ENCODE results near the gene ARHGAP31.

The ARHGAP31 gene

DNA sequence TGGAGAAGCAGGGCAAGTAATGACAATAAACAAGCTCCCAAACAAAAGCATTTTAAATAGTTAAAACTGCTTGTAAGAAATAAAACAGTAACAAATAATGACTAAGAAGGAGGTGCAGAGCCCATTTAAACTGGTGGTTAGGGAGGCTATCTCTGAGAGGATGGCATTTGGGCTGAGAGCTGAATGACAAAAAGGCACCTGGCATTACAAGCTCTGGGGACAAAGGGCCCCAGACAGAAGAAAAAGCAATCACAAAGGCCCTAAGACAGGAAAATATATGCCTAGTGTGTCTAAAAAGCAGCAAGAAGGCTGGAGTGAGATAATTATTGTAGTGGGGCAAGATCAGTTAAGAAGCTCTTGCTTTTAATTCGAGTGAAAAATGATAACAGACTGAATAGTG lies 159.6 kb downstream of the ARHGAP31 start:
- no peak for DNase-seq

DNA sequence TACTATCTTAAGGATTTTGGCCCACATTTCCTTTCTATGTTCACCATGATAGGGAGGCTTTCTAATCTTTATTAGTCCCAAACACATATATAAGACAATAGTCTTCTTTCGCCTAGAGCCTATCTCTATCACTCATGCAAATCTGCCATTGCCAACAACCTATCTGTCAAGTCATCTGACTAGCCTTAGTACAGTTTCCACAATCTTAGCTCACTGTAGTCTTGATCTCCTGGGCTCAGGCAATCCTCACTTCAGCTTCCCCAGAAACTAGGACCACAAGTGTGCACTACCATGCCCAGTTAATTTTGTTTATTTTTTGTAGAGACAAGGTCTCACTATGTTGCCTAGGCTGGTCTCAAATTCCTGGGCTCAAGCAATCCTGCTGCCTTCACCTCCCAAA lies 162.3 kb downstream of the ARHGAP31 start:
- DNase-seq, result no peak

DNA sequence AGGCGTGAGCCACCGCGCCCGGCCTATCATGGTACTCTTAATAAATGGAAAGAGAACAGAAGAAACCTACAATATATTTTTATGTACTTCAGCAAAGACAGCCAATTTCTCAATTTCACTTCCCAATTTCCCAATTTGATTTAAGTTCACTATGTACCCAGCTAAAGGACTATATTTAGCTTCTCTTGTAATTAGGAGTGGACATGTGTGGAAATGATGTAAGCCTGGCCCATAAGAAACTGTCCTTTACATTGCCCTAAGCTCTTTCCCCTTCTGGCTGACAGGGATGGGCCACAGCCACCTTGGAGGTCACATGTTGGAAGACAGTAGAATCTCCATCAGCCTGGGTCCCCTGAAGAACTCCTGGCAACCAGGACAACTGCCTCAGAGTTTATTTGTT lies 163.1 kb downstream of the ARHGAP31 start:
- no peak for DNase-seq

DNA sequence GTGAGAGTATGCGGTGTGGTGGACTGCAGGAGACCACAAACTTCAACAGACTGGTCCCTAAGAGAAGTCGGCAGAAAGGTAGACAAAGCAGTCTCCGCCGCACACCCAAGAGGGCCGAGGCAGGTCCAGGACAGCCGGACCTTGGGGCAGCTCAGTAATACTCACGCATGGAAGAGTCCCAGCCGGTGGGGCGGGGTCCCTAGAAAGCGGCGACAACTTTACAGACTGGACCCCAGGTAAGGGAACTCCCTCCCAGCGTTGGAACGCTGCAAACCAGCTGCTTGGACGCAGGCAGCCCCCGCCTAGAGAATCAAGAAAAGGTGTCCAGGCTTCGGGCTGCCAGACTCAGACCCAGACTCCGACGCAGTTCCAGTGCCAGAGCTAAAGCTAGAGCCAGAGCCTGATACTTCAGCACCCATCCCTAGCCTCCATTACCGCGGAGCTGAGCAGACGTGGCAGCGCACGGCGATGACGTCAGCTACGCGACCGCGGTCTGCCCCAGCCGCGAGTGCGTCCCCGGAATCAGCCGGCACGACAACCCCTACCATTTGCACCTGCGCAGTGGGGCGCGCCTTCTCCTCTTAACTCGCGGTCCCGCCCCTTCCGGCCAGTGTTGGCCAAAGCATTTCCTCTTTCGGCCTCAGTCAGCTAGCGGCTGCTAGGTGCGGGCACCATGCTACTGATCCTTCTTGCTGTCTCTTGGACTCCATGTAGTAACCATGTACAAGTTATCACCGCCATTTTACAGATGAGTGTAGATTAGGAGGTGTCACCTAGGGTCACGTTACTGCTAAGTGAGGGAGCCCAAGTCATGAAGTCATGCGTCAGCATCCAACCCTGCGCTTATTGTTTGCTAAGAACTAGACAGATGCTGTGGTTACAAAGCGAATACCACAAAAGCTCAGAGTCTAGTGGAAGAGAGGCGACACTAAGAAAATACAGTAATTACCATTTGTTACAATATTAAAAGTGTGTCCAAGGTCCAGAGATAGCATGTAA lies 169.3 kb downstream of the ARHGAP31 start, which contains the start of gene TMEM39A:
TMEM39A (minus strand) TSS at position 445 of the 999 bp plus-strand sequence. CDS start 1,541 bp downstream, outside the sequence.
- DNase-seq, result peak; percentile 98

DNA sequence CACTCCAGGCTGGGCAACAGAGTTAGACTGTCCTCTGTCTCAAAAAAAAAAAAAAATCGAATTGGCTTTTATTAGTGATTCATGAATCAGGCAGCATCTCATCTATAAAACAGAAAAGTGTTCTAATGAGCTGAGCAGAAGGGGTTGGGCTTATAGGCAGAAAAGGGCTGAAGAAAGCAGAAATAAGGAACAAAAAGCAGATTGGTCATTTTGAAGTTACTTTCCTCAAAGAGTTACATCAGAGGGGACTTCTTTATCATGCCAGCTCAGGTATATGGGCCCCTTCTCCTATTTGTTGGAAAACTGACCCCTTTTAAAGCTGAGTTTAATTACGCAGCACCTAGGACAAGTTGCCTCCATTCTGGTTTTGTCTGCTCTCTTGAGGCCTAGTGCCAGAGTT lies 173.9 kb downstream of the ARHGAP31 start:
- DNase-seq, result no peak

DNA sequence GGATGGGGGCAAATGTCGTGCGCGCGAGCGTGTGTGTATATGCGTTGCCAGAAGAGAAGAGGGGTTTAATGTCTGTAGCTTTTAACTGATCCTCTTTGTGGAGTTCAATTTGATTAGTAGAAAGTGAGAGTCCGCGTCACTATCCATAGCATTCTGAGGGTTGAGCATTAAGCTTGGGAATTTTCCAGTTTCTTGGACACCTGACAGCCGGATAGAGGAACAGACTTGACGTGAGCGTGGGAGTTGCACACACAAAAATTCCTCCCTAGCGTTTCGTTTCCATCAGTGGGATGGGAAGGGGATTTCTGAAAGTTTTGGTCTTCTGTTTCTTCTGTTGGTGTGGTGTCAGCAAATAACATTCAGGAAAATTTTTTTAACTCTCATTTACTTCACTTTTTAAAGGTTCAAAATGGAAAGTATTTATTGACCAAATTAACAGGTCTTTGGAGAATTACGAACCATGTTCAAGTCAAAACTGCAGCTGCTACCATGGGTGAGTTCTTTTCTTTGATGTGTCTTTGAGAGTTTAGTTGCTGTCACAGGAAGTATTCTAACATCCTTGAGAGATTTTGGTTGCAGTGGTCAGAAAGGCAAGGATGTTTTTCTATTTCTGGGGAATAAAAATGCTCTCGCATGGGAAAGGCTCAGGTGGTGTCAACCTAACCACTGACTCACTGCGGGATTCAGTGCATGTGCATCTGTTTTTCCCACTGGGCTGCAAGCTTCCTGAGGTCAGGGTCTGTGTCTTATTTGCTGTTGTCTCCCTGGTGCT lies 175.4 kb downstream of the ARHGAP31 start:
- DNase-seq, result peak; percentile 51
